GM12878 (cell line): ENCODE measurements around the gene ACBD5. TPM values are rescaled to one million over a fixed set of nuclear protein-coding genes. Genes with fewer than 3 reads are reported as not detected.

ENCODE experiments used
- EED ChIP-seq: sonication (generic); IDR thresholded peaks from 2 replicates; pipeline ENCODE4 v1.6.1; 2016; ENCODE audit warnings: antibody characterized with exemption, low read depth
- NR2C1 ChIP-seq: fragments of 450-650 bp; IDR thresholded peaks from 2 replicates; pipeline ENCODE4 v1.6.1; 2017; ENCODE audit warnings: antibody characterized with exemption, mild to moderate bottlenecking, moderate library complexity
- NR2F1 ChIP-seq: fragments of 450-650 bp; conservative IDR thresholded peaks from 2 replicates; pipeline ENCODE4 v1.6.1; 2017; ENCODE audit warnings: mild to moderate bottlenecking
- PAX8 ChIP-seq: fragments of 450-650 bp; IDR thresholded peaks from 2 replicates; pipeline ENCODE4 v1.6.1; 2017; ENCODE audit warnings: mild to moderate bottlenecking, moderate library complexity
- POLR2A ChIP-seq: IDR thresholded peaks from 2 replicates; pipeline ENCODE4 v1.6.1; 2011; ENCODE audit warnings: low read depth, mild to moderate bottlenecking, low read length
- POU2F2 ChIP-seq: IDR thresholded peaks from 3 replicates; pipeline ENCODE4 v1.6.1; 2011; ENCODE audit warnings: low read depth, mild to moderate bottlenecking, low read length, borderline replicate concordance
- RB1 ChIP-seq: fragments of 450-650 bp; formaldehyde crosslinking; IDR thresholded peaks from 2 replicates; pipeline ENCODE4 v1.6.1; 2017; ENCODE audit warnings: mild to moderate bottlenecking, borderline replicate concordance
- SMAD5 ChIP-seq: IDR thresholded peaks from 2 replicates; pipeline ENCODE4 v1.6.1; 2016; ENCODE audit warnings: antibody characterized with exemption, low read depth
- SPI1 ChIP-seq: IDR thresholded peaks from 2 replicates; pipeline ENCODE4 v1.6.1; 2011; ENCODE audit warnings: low read depth, mild to moderate bottlenecking, low read length, moderate library complexity, borderline replicate concordance; ENCODE audit not compliant: insufficient read depth
- SRF ChIP-seq, 2 experiments: IDR thresholded peaks; 2 replicates each; pipeline ENCODE4 v1.6.1; 2011; ENCODE audit warnings: low read depth in 2 of 2, low read length in 2 of 2, mild to moderate bottlenecking in 1 of 2, moderate library complexity in 1 of 2
- TBL1XR1 ChIP-seq: IDR thresholded peaks from 2 replicates; pipeline ENCODE4 v1.6.1; 2012; ENCODE audit warnings: low read depth, low read length, improper control_type of control experiment
- TCF3 ChIP-seq: IDR thresholded peaks from 2 replicates; pipeline ENCODE4 v1.6.1; 2012; ENCODE audit warnings: low read depth, mild to moderate bottlenecking, low read length, borderline replicate concordance; ENCODE audit not compliant: insufficient read depth
- polyA plus RNA-seq, 11 experiments: library from polyadenylated mRNA; depleted of rRNA in 4 of 11; unstranded in 6 of 11; stranded (reverse) in 5 of 11; fragments of >200 nt; fragmentation: Nextera tagmentation in 4 of 11; fragmentation: Illumina TruSeq in 1 of 11; extraction: Ambion mirVana in 4 of 11; extraction: Trizol in 1 of 11; gene quantifications; 1 replicate in 1 of 11; 2 replicates in 10 of 11; pipeline versions ENCODE4 v1.2.1 to v1.2.3, GENCODE V29; 2011 to 2016; ENCODE audit warnings: inconsistent platforms in 2 of 11, missing spikeins in 2 of 11, low read depth in 1 of 11
- total RNA-seq, 4 experiments: library from RNA; depleted of rRNA in 3 of 4; stranded (reverse); fragments of >200 nt in 3 of 4; fragmentation: Illumina TruSeq in 1 of 4; extraction: Trizol in 1 of 4; gene quantifications; 2 replicates each; pipeline versions ENCODE4 v1.2.1 to v1.2.3, GENCODE V29; 2013 to 2021
- TF ChIP-seq, protein P1 (sequence below): fragments of 450-650 bp; conservative IDR thresholded peaks from 2 replicates; pipeline ENCODE4 v1.6.1; 2017; ENCODE audit warnings: mild to moderate bottlenecking, moderate library complexity

The ACBD5 gene
- total and polyA plus RNA-seq, 10 of the 15 experiments (the other 5 are each of a cell fraction or from before 2014, with no cell fraction given), result 2.4 to 22.3 (median 12.4) TPM

DNA sequence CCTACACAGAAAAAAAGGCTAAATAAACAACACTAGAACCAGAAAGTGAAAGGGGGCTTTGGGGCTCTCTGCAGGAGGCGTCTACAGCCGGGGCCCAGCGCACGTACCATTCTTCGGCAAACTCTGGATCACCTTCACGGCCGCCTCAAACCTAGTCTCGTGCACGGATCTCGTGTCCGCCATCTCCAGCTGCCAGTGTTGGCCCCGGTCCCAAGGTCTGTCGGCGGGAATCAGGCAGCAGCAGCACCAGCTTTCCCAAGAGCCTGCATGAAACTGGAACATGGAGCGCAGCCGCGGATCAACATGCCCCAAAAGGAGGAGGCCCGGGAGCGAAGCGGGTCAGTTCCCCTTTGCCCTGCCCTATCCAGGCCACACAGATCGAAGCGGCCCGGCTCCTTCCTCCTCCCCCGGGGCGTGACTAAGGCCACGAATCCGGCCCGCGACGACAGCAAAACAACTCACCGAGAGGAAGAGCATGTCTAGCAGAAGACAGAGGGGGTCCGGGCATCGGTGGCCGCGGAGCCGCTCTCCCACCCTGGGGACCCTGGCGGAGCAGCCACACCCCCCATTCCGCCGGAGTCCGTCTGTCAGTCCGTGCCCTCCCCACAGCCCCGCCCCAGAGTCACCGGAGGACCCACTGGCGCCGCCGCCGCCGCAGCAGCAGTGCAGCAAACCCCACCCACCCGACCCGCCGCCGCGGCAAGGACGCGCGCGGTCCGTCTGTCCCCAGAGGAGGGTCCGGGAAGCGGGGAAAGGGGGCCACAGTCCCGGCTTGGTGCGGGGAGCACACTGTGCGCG, at the start of gene ACBD5 (continued):
- TF ChIP-seq, protein P1, sequence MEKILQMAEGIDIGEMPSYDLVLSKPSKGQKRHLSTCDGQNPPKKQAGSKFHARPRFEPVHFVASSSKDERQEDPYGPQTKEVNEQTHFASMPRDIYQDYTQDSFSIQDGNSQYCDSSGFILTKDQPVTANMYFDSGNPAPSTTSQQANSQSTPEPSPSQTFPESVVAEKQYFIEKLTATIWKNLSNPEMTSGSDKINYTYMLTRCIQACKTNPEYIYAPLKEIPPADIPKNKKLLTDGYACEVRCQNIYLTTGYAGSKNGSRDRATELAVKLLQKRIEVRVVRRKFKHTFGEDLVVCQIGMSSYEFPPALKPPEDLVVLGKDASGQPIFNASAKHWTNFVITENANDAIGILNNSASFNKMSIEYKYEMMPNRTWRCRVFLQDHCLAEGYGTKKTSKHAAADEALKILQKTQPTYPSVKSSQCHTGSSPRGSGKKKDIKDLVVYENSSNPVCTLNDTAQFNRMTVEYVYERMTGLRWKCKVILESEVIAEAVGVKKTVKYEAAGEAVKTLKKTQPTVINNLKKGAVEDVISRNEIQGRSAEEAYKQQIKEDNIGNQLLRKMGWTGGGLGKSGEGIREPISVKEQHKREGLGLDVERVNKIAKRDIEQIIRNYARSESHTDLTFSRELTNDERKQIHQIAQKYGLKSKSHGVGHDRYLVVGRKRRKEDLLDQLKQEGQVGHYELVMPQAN, result 0 out of 2 replicates have a peak, but pooled peaks have one; percentile 48
- TF ChIP-seq POU2F2 (peak; percentile 59; the same call in 1 of the 3 replicates), PAX8 (no peak), SPI1 (peak; percentile 76), SRF (IDR thresholded peaks at IDR 0.05; ENCODE audit: low read depth in 2 of 2, low read length in 2 of 2) (no peak), RB1 (no peak), TBL1XR1 (no peak), NR2C1 (no peak), POLR2A (peak; percentile 85), SMAD5 (0 out of 2 replicates have a peak, but pooled peaks have one; percentile 41), NR2F1 (peak; percentile 60), TCF3 (0 out of 2 replicates have a peak, but pooled peaks have one; percentile 10), EED (peak; percentile 67)
